ENCODE measurements around the gene ZNF304. TPM values are rescaled to one million over a fixed set of nuclear protein-coding genes. Genes with fewer than 3 reads are reported as not detected.

ZNF304 gene
- total and polyA plus RNA-seq, 2 of the 13 experiments (the other 11 are each of a cell fraction or from before 2014, with no cell fraction given) = 3.4 to 8.0 TPM

DNA sequence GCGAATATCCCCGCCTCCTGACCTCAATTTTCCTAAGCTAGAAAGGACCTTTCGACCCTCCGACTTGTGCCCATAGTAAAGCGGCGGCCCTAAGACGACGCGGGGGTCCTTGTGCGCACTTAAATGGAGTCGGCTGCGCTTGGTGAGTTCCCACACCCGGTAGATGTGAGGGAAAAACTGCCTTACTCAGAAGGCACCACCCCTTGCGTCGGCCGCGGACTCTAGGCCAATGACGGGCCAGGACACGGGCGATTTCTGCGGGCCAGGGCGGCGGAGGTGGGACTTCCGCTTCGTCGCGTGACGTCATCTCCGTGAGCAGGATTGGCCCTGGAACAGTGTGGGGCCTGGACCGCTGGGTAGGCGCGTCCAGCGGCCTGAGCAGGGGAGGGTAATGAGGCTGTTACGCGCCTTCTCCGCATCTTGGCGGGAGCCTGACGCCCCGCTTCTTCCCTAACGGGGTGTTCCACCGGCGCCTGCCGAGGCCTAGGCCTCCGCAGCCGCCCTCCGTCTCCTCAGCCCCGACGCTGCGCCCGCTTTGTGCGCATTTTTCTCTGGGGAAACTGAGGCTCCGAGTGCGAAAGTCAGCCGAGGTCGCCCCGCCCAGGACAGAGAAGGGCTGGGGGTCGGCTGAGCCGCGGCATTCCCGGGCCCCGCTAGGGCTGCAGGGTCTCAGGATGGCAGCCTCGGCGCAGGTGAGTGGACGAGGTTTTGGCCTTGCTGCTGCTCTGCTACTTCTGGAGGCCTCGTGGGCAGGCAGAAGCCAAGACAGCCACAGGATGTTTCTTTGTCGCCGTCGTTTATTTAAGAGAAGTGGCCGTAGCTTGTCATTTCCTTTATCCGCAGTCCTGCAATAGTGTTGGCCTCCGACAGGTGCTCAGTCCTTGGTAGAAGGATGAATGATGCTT lies 30.6 kb upstream of the ZNF304 start, which contains the start of gene ZNF543 (continued):
- TF ChIP-seq, protein P1, sequence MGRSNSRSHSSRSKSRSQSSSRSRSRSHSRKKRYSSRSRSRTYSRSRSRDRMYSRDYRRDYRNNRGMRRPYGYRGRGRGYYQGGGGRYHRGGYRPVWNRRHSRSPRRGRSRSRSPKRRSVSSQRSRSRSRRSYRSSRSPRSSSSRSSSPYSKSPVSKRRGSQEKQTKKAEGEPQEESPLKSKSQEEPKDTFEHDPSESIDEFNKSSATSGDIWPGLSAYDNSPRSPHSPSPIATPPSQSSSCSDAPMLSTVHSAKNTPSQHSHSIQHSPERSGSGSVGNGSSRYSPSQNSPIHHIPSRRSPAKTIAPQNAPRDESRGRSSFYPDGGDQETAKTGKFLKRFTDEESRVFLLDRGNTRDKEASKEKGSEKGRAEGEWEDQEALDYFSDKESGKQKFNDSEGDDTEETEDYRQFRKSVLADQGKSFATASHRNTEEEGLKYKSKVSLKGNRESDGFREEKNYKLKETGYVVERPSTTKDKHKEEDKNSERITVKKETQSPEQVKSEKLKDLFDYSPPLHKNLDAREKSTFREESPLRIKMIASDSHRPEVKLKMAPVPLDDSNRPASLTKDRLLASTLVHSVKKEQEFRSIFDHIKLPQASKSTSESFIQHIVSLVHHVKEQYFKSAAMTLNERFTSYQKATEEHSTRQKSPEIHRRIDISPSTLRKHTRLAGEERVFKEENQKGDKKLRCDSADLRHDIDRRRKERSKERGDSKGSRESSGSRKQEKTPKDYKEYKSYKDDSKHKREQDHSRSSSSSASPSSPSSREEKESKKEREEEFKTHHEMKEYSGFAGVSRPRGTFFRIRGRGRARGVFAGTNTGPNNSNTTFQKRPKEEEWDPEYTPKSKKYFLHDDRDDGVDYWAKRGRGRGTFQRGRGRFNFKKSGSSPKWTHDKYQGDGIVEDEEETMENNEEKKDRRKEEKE (IDR thresholded peaks at IDR 0.05) = no peak
- TF ChIP-seq, protein P2, sequence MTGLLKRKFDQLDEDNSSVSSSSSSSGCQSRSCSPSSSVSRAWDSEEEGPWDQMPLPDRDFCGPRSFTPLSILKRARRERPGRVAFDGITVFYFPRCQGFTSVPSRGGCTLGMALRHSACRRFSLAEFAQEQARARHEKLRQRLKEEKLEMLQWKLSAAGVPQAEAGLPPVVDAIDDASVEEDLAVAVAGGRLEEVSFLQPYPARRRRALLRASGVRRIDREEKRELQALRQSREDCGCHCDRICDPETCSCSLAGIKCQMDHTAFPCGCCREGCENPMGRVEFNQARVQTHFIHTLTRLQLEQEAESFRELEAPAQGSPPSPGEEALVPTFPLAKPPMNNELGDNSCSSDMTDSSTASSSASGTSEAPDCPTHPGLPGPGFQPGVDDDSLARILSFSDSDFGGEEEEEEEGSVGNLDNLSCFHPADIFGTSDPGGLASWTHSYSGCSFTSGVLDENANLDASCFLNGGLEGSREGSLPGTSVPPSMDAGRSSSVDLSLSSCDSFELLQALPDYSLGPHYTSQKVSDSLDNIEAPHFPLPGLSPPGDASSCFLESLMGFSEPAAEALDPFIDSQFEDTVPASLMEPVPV (CRISPR knock-in tag; IDR thresholded peaks at IDR 0.05) = peak; percentile 70; the same call in 1 of the 2 replicates
- TF ChIP-seq MAFF (IDR thresholded peaks at IDR 0.05; ENCODE audit: low read depth, low read length) (no peak), SKI (IDR thresholded peaks at IDR 0.05; ENCODE audit: partially characterized antibody) (no peak), MED1 (CRISPR knock-in tag; IDR thresholded peaks at IDR 0.05) (peak; percentile 27; the same call in 1 of the 2 replicates), PAXIP1 (CRISPR knock-in tag; conservative IDR thresholded peaks at IDR 0.05) (no peak), ATF7 (IDR thresholded peaks at IDR 0.05) (peak; percentile 99), ATF7 (CRISPR knock-in tag; IDR thresholded peaks at IDR 0.05) (peak; percentile 96), EHMT2 (IDR thresholded peaks at IDR 0.05; ENCODE audit: borderline replicate concordance, low read depth, low read length) (no peak), ZNF777 (CRISPR knock-in tag; IDR thresholded peaks at IDR 0.05) (peak; percentile 27; the same call in 1 of the 2 replicates), NFYC (CRISPR knock-in tag; IDR thresholded peaks at IDR 0.05) (peak; percentile 83), ZBTB38 (CRISPR knock-in tag; IDR thresholded peaks at IDR 0.05) (peak; percentile 48; the same call in 1 of the 2 replicates), TARDBP (CRISPR knock-in tag; IDR thresholded peaks at IDR 0.05) (no peak), HMGXB3 (CRISPR knock-in tag; IDR thresholded peaks at IDR 0.05; ENCODE audit: borderline replicate concordance) (peak; percentile 72; the same call in 1 of the 2 replicates)
- TF ChIP-seq, protein P3, sequence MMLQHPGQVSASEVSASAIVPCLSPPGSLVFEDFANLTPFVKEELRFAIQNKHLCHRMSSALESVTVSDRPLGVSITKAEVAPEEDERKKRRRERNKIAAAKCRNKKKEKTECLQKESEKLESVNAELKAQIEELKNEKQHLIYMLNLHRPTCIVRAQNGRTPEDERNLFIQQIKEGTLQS (CRISPR knock-in tag; IDR thresholded peaks at IDR 0.05) = peak; percentile 77; the same call in 1 of the 2 replicates

All from HepG2 (cell line).